ENCODE measurements around the gene RTN4RL2. TPM values are rescaled to one million over a fixed set of nuclear protein-coding genes. Genes with fewer than 3 reads are reported as not detected.

RTN4RL2 gene
- total RNA-seq, 1 experiment from 2014 or later = 4.6 TPM

DNA sequence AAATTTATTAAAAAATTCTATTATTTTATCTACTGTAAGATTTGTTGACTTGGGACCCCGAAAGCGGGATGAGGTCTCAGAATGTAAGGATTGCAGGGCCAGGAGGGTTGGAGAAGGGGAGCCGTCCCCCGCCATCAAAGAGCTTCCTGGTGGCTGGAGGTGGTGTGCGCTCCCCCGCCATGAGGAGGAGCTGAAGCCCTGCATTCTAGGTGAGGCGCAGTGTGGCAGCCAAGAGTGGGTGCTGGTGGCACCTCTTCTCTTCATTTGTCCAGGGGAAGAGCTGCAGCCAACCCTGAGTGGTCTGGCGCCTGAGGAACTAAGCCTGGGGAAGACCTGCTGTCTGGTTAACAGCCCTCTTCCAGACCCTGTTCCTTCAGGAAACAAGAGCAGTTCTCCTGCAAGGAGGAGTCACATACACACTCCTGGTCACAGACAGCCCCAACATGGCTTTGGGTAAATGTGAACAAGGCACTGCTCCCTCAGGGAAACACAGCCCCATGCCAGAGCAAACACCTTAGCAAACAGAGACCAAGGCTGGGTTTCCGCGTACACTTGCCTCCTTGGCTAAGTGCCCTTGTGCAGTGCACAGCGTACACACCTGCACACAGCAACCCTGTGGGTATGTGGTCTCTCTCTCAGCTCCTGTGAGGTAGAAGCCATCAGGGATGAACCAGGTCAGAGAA is 17.3 kb downstream of the RTN4RL2 start:
- peaks cover 16% of the 10 kb centered on the region; the same call in 1 of the 2 replicates for H3K27me3 ChIP-seq (ENCODE audit: insufficient read depth, low read depth)
- H3K9me3 ChIP-seq (ENCODE audit: insufficient read depth, low read depth) = no peaks in the 10 kb centered on the region
- H3K4me1 ChIP-seq (replicated peaks; ENCODE audit: insufficient read depth) = peaks cover 12% of the 10 kb centered on the region
- H3K79me2 ChIP-seq (ENCODE audit: low read depth) = no peaks in the 10 kb centered on the region
- H3F3A ChIP-seq (ENCODE audit: insufficient read depth, low read depth) = peaks cover 15% of the 10 kb centered on the region; the same call in 1 of the 2 replicates
- ChIA-PET CTCF (interaction anchor here (0.5 to 1.7 kb wide), 6 partner anchors 16 to 129 kb away, joined by 3 to 7 read pairs (median 4); no protein-coding TSS in a partner anchor), POLR2A (ENCODE audit: unreplicated experiment) (no interaction called here)
- BruUV-seq (replicated peaks) = no TSS peak
- no peak overlapping the region for H3K4me3 ChIP-seq
- TF ChIP-seq CTCF (conservative IDR thresholded peaks at IDR 0.05) = no peak
- no peak for TF ChIP-seq EZH2 (IDR thresholded peaks at IDR 0.05; ENCODE audit: low read depth)
- no peaks in the 10 kb centered on the region for H3K36me3 ChIP-seq (ENCODE audit: low read depth)
- no peak for DNase-seq
- no peak overlapping the region for H3K27ac ChIP-seq
- H3K4me2 ChIP-seq = no peak overlapping the region
- H4K20me1 ChIP-seq (ENCODE audit: insufficient read depth) = no peaks in the 10 kb centered on the region
- H3K9me2 ChIP-seq (ENCODE audit: insufficient read depth) = no peaks in the 10 kb centered on the region
- H2AFZ ChIP-seq = no peak overlapping the region
- intact Hi-C loops (cut with micrococcal nuclease; ENCODE audit: unreplicated experiment) = no loop called here

DNA sequence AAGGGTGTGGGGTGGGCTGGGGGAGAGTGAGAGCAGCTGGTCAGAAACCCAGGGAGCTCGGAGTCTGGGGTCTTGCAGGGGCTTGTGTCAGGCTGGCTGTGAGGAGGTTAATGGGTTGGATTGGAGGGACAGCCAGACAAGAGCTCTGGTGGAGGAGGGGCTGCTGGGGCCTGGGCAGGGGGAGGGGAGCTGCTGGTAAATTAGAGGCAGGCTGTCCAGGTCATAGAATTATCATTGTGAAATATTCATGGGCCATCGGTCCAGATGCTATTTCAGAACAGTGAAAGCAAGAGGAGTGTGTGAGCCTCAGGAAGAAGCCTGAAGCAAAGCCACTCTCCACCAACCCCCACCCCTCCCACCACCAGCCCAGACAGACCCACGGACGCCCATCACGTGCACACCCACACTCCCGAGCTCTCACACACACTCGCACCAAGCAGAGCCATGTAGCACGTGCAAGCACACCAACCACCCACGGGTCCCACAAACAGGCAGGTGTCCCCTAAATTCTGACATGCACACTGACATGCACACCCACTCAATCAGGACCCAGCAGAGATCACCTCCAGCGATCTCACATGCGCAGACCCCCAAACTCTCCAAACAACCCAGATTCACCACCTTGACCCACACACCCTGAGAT is 18.8 kb downstream of the RTN4RL2 start:
- H3K4me3 ChIP-seq = no peak overlapping the region
- H4K20me1 ChIP-seq (ENCODE audit: insufficient read depth) = no peaks in the 10 kb centered on the region
- TF ChIP-seq EZH2 (IDR thresholded peaks at IDR 0.05; ENCODE audit: low read depth) (no peak), CTCF (conservative IDR thresholded peaks at IDR 0.05) (no peak)
- no peak for DNase-seq
- peaks cover 28% of the 10 kb centered on the region for H3K27me3 ChIP-seq (ENCODE audit: insufficient read depth, low read depth)
- peaks cover 12% of the 10 kb centered on the region for H3K4me1 ChIP-seq (replicated peaks; ENCODE audit: insufficient read depth)
- CTCF ChIA-PET = interaction anchor here (0.6 to 1.0 kb wide), 3 partner anchors 44 to 89 kb away, joined by 4 to 5 read pairs (median 4); no protein-coding TSS in a partner anchor
- no peak overlapping the region for H3K27ac ChIP-seq
- no peaks in the 10 kb centered on the region for H3K9me2 ChIP-seq (ENCODE audit: insufficient read depth)
- H3K79me2 ChIP-seq (ENCODE audit: low read depth) = no peaks in the 10 kb centered on the region
- no peak overlapping the region for H2AFZ ChIP-seq
- BruUV-seq (replicated peaks) = no TSS peak
- H3K9me3 ChIP-seq (ENCODE audit: insufficient read depth, low read depth) = no peaks in the 10 kb centered on the region
- no peak overlapping the region for H3K4me2 ChIP-seq
- no peaks in the 10 kb centered on the region for H3K36me3 ChIP-seq (ENCODE audit: low read depth)
- peaks cover 21% of the 10 kb centered on the region; the same call in 1 of the 2 replicates for H3F3A ChIP-seq (ENCODE audit: insufficient read depth, low read depth)
- POLR2A ChIA-PET (ENCODE audit: unreplicated experiment) = no interaction called here
- intact Hi-C loops (cut with micrococcal nuclease; ENCODE audit: unreplicated experiment) = no loop called here

DNA sequence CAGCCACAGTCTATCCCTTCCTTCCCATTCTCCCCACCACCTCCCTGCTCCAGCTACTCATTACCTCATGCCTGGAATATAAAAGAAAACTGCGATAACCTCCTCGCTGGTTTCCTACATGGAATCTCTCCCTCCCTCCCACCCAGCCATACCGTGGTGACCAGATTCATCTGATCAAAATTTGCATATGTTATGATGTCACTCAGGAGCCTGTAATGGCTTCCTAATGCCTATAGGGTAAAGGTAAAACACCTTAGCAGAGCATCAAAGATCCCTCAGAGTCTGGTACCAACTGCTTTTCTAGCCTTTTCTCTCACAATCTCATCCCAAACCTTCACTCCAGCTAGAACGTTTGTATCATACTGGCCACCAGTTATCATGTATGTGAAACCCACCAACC is 19.6 kb downstream of the RTN4RL2 start:
- Histone ChIP-seq H3K79me2 (ENCODE audit: low read depth) (no peaks in the 10 kb centered on the region), H3K4me3 (no peak overlapping the region), H3K4me1 (replicated peaks; ENCODE audit: insufficient read depth) (peaks cover 12% of the 10 kb centered on the region), H3F3A (ENCODE audit: insufficient read depth, low read depth) (peaks cover 21% of the 10 kb centered on the region; the same call in 1 of the 2 replicates), H4K20me1 (ENCODE audit: insufficient read depth) (no peaks in the 10 kb centered on the region), H3K9me2 (ENCODE audit: insufficient read depth) (no peaks in the 10 kb centered on the region), H3K9me3 (ENCODE audit: insufficient read depth, low read depth) (no peaks in the 10 kb centered on the region), H3K27ac (no peak overlapping the region), H2AFZ (no peak overlapping the region), H3K4me2 (no peak overlapping the region), H3K27me3 (ENCODE audit: insufficient read depth, low read depth) (peaks cover 28% of the 10 kb centered on the region), H3K36me3 (ENCODE audit: low read depth) (no peaks in the 10 kb centered on the region)
- intact Hi-C loops (cut with micrococcal nuclease; ENCODE audit: unreplicated experiment) = loop anchor here (5.0 kb wide), 1 partner anchor 133 kb away; no protein-coding TSS in a partner anchor
- TF ChIP-seq CTCF (conservative IDR thresholded peaks at IDR 0.05) (no peak), EZH2 (IDR thresholded peaks at IDR 0.05; ENCODE audit: low read depth) (no peak)
- no TSS peak for BruUV-seq (replicated peaks)
- no peak for DNase-seq
- ChIA-PET POLR2A (ENCODE audit: unreplicated experiment) (interaction anchor here (0.7 kb wide), 2 partner anchors 22 to 267 kb away, joined by 3 to 7 read pairs; no protein-coding TSS in a partner anchor), CTCF (interaction anchor here (0.6 kb wide), 1 partner anchor 138 kb away, joined by 3 read pairs; no protein-coding TSS in a partner anchor)

Data from PC-9 (cell line).